HCT116 (cell line): ENCODE measurements around the gene ADARB2. TPM values are rescaled to one million over a fixed set of nuclear protein-coding genes. Genes with fewer than 3 reads are reported as not detected.

Source experiments
- ATAC-seq: fragments of 200-7000 bp; cut with Tn5 transposase; 2 replicates; pipeline ENCODE4 v1.9.1; 2020; ENCODE audit warnings: mild to moderate bottlenecking, moderate library complexity
- BruUV-seq: library from RNA; stranded (reverse); fragments of 400-500 nt; replicated peaks from 2 replicates; lab custom pipeline; 2021; lab: Mats Ljungman, UMichigan
- CTCF ChIA-PET: fragments of 300-600 bp; sonication (Branson Sonifier 250); formaldehyde crosslinking; loops from one replicate; lab custom pipeline; 2021; ENCODE audit warnings: antibody characterized with exemption; lab: Charles Lee
- POLR2A ChIA-PET: fragments of 300-600, 350-600 bp; sonication (Branson Sonifier 250); formaldehyde crosslinking; loops from one replicate; lab custom pipeline; 2021; ENCODE audit warnings: antibody characterized with exemption; lab: Charles Lee
- RAD21 ChIA-PET, 2 experiments: fragments of 300-600 bp; sonication (Branson Sonifier 250); formaldehyde crosslinking; loops; one replicate each; lab custom pipeline; 2023; ENCODE audit warnings: low total read pairs in 2 of 2; ENCODE audit not compliant: uncharacterized antibody in 2 of 2, unreplicated experiment in 2 of 2, low non-redundant PET in 1 of 2; lab: Charles Lee
- DNase-seq: peaks from one replicate; pipeline ENCODE4 v3.0.0-alpha.2; 2010; ENCODE audit warnings: low read depth, low spot score
- H2AFZ ChIP-seq: fragments of 200-600 bp; shearing (Covaris generic), sonication (generic); 2 replicates; pipeline ENCODE4 v1.6.1; 2017; ENCODE audit warnings: low read depth, mixed run types, mixed read lengths, antibody characterized with exemption, low read length; ENCODE audit not compliant: poor library complexity, severe bottlenecking
- H3K27ac ChIP-seq: 2 replicates; pipeline ENCODE4 v1.5.1; 2012; ENCODE audit warnings: low read depth, low read length
- H3K27me3 ChIP-seq: fragments of 200-600 bp; sonication (generic); 2 replicates; pipeline ENCODE4 v1.6.1; 2016; ENCODE audit warnings: mixed run types, low read length, mixed read lengths; ENCODE audit not compliant: insufficient read depth
- H3K36me3 ChIP-seq, 2 experiments: fragments of 200-500 bp in 1 of 2; fragments of 200-600 bp in 1 of 2; sonication (Bioruptor generic) in 1 of 2; sonication (generic) in 1 of 2; 2 replicates each; pipeline versions ENCODE4 v1.5.1 to v1.6.1; 2014 to 2016; ENCODE audit warnings: low read length in 2 of 2, inconsistent platforms in 1 of 2, mixed read lengths in 1 of 2, mixed run types in 1 of 2; ENCODE audit not compliant: insufficient read depth in 2 of 2, control insufficient read depth in 1 of 2
- H3K4me1 ChIP-seq, 2 experiments: fragments of 200-600 bp in 1 of 2; sonication (generic) in 1 of 2; 2 replicates each; pipeline versions ENCODE4 v1.5.1 to v1.6.1; 2012 to 2017; ENCODE audit warnings: low read length in 2 of 2, inconsistent platforms in 1 of 2, mild to moderate bottlenecking in 1 of 2, mixed read lengths in 1 of 2, mixed run types in 1 of 2, moderate library complexity in 1 of 2; ENCODE audit not compliant: insufficient read depth in 2 of 2, control insufficient read depth in 1 of 2
- H3K4me2 ChIP-seq: fragments of 200-600 bp; sonication (generic); 2 replicates; pipeline ENCODE4 v1.6.1; 2017; ENCODE audit warnings: mixed run types, low read length, mixed read lengths
- H3K4me3 ChIP-seq, 2 experiments: fragments of 200-600 bp in 1 of 2; sonication (generic) in 1 of 2; replicated peaks in 1 of 2; 2 replicates each; pipeline ENCODE4 v1.5.1; 2011 to 2016; ENCODE audit warnings: low read length in 2 of 2, control low read depth in 1 of 2, low read depth in 1 of 2, mild to moderate bottlenecking in 1 of 2, mixed read lengths in 1 of 2, mixed run types in 1 of 2
- H3K79me2 ChIP-seq: fragments of 200-600 bp; sonication (generic); 2 replicates; pipeline ENCODE4 v1.6.1; 2017; ENCODE audit warnings: mild to moderate bottlenecking, mixed run types, low read length, moderate library complexity, mixed read lengths; ENCODE audit not compliant: insufficient read depth
- H3K9ac ChIP-seq: fragments of 200-600 bp; sonication (generic); 2 replicates; pipeline ENCODE4 v1.6.1; 2016; ENCODE audit warnings: low read length, mixed read lengths
- H3K9me2 ChIP-seq: fragments of 200-600 bp; sonication (generic), shearing (Covaris generic); 2 replicates; pipeline ENCODE4 v1.6.1; 2017; ENCODE audit warnings: mixed run types, mild to moderate bottlenecking, moderate library complexity; ENCODE audit not compliant: insufficient read depth
- H3K9me3 ChIP-seq, 2 experiments: fragments of 200-500 bp in 1 of 2; fragments of 200-600 bp in 1 of 2; sonication (Bioruptor generic) in 1 of 2; sonication (generic) in 1 of 2; 2 replicates each; pipeline ENCODE4 v1.6.1; 2014 to 2017; ENCODE audit warnings: low read length in 2 of 2, mixed read lengths in 2 of 2, inconsistent platforms in 1 of 2, low read depth in 1 of 2, mild to moderate bottlenecking in 1 of 2, mixed run types in 1 of 2, moderate library complexity in 1 of 2; ENCODE audit not compliant: control insufficient read depth in 1 of 2, insufficient read depth in 1 of 2
- H4K20me1 ChIP-seq: fragments of 200-600 bp; sonication (generic), shearing (Covaris generic); 2 replicates; pipeline ENCODE4 v1.6.1; 2017; ENCODE audit warnings: mixed run types, mild to moderate bottlenecking, moderate library complexity; ENCODE audit not compliant: insufficient read depth
- CBX3 ChIP-seq: IDR thresholded peaks from 2 replicates; pipeline ENCODE4 v1.6.1; 2012; ENCODE audit warnings: low read depth
- CEBPB ChIP-seq: IDR thresholded peaks from 2 replicates; pipeline ENCODE4 v1.6.1; 2012; ENCODE audit warnings: low read depth
- FOSL1 ChIP-seq: IDR thresholded peaks from 2 replicates; pipeline ENCODE4 v1.6.1; 2012; ENCODE audit warnings: low read depth
- POLR2AphosphoS5 ChIP-seq: IDR thresholded peaks from 2 replicates; pipeline ENCODE4 v1.6.1; 2011; ENCODE audit warnings: mild to moderate bottlenecking, low read depth, low read length, moderate library complexity
- SP1 ChIP-seq: IDR thresholded peaks from 2 replicates; pipeline ENCODE4 v1.6.1; 2012; ENCODE audit warnings: low read depth
- SRF ChIP-seq: IDR thresholded peaks from 2 replicates; pipeline ENCODE4 v1.6.1; 2012; ENCODE audit warnings: low read depth
- YY1 ChIP-seq: IDR thresholded peaks from 2 replicates; pipeline ENCODE4 v1.6.1; 2011; ENCODE audit warnings: low read length, low read depth, moderate library complexity, mild to moderate bottlenecking; ENCODE audit not compliant: insufficient replicate concordance; ENCODE audit errors: extremely low read depth
- ZFX ChIP-seq: fragments of 450-650 bp; IDR thresholded peaks from 2 replicates; pipeline ENCODE4 v1.6.1; 2017
- intact Hi-C: fragments of 100-400 bp; cut with micrococcal nuclease; formaldehyde crosslinking; loops from 2 replicates; pipeline ENCODE4 v1.10.0; 2022
- total RNA-seq: library from RNA; stranded (reverse); gene quantifications from one replicate; pipeline ENCODE4 v1.2.1, GENCODE V29; 2021; ENCODE audit not compliant: unreplicated experiment
- TF ChIP-seq, protein P1 (sequence below): IDR thresholded peaks from 2 replicates; pipeline ENCODE4 v1.6.1; 2012
- TF ChIP-seq, protein P2 (sequence below): IDR thresholded peaks from 2 replicates; pipeline ENCODE4 v1.6.1; 2011; ENCODE audit warnings: mild to moderate bottlenecking, low read length, moderate library complexity; ENCODE audit not compliant: insufficient replicate concordance; ENCODE audit errors: extremely low read depth

The ADARB2 gene
- total RNA-seq, 1 experiment from 2014 or later, result not detected

DNA sequence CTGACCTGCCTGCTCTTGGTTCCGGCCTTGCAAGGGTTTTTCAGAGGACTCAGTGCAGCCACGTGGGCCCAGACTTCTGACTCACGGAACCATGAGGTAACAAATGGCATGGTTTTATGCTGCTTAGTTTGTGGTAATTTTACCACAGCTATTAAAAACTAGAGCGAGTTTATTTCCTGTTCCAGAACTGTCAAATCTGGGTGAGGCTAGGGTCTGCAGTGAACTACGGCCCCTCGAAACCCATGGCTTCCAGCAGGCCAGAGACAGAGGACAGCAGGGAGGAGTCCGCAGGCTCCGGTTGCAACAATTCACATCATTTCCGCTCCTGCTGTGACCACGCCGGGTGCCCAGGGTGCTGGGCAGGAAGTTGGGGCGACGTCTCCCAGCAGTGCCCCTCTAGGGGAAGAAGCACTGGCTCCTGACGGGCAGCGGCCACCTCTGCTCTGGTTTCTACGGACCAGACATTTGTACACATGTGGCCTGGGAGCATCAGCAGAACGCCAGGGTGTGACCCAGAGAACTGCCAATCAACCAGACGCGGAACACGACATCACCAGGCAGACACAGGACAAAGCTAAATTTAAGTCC is 74.8 kb downstream of the ADARB2 start:
- H3K4me2 ChIP-seq, result no peak overlapping the region
- no peaks in the 10 kb centered on the region for H4K20me1 ChIP-seq
- CTCF ChIA-PET, result no interaction called here
- H3K4me1 ChIP-seq, result no peaks in the 10 kb centered on the region
- H3K9me3 ChIP-seq, result no peaks in the 10 kb centered on the region
- no peak for ATAC-seq
- POLR2A ChIA-PET, result no interaction called here
- no peak overlapping the region for H3K9ac ChIP-seq
- no peak overlapping the region for H3K4me3 ChIP-seq
- no peaks in the 10 kb centered on the region for H3K79me2 ChIP-seq
- intact Hi-C loops, result no loop called here
- no peak for DNase-seq
- H3K27me3 ChIP-seq, result peaks cover 9% of the 10 kb centered on the region
- TF ChIP-seq, protein P1, sequence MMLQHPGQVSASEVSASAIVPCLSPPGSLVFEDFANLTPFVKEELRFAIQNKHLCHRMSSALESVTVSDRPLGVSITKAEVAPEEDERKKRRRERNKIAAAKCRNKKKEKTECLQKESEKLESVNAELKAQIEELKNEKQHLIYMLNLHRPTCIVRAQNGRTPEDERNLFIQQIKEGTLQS, result no peak
- no peak for TF ChIP-seq ZFX
- TF ChIP-seq POLR2AphosphoS5, result no peak
- TF ChIP-seq SP1, result no peak
- TF ChIP-seq SRF, result no peak
- TF ChIP-seq, protein P2, sequence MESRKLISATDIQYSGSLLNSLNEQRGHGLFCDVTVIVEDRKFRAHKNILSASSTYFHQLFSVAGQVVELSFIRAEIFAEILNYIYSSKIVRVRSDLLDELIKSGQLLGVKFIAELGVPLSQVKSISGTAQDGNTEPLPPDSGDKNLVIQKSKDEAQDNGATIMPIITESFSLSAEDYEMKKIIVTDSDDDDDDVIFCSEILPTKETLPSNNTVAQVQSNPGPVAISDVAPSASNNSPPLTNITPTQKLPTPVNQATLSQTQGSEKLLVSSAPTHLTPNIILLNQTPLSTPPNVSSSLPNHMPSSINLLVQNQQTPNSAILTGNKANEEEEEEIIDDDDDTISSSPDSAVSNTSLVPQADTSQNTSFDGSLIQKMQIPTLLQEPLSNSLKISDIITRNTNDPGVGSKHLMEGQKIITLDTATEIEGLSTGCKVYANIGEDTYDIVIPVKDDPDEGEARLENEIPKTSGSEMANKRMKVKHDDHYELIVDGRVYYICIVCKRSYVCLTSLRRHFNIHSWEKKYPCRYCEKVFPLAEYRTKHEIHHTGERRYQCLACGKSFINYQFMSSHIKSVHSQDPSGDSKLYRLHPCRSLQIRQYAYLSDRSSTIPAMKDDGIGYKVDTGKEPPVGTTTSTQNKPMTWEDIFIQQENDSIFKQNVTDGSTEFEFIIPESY, result no peak
- TF ChIP-seq CEBPB, result no peak
- TF ChIP-seq FOSL1, result no peak
- TF ChIP-seq YY1, result no peak
- TF ChIP-seq CBX3, result no peak
- RAD21 ChIA-PET, result no interaction called here
- H2AFZ ChIP-seq, result no peak overlapping the region
- no peaks in the 10 kb centered on the region for H3K9me2 ChIP-seq
- no TSS peak for BruUV-seq
- H3K36me3 ChIP-seq, result no peaks in the 10 kb centered on the region
- no peak overlapping the region for H3K27ac ChIP-seq
